ENCODE data around the gene SPTBN4. TPM values are rescaled to one million over a fixed set of nuclear protein-coding genes. Genes with fewer than 3 reads are reported as not detected.

SPTBN4 gene
- total and polyA plus RNA-seq, 2 of the 4 experiments (the other 2 are of a cell fraction), result 0.72 to 0.91 TPM

- Histone ChIP-seq H2BK5ac (ENCODE audit: low read depth, low read length, poor library complexity, severe bottlenecking) (no peak overlapping the region), H3K4me1 (ENCODE audit: control insufficient read depth, insufficient read depth, low read length) (no peaks in the 10 kb centered on the region), H3K14ac (replicated peaks; ENCODE audit: low read depth, low read length) (no peak overlapping the region), H2AK9ac (replicated peaks; ENCODE audit: low read depth, low read length, poor library complexity) (no peak overlapping the region), H2BK15ac (ENCODE audit: low read depth, low read length) (no peak overlapping the region), H3K23ac (ENCODE audit: low read depth, low read length) (no peak overlapping the region), H4K20me1 (ENCODE audit: insufficient read depth, low read length) (no peaks in the 10 kb centered on the region), H3K9me3 (ENCODE audit: control insufficient read depth, insufficient read depth, low read length) (peaks cover 2% of the 10 kb centered on the region; the same call in 1 of the 2 replicates), H3K56ac (ENCODE audit: extremely low read depth, insufficient read depth, low read length) (no peak overlapping the region), H3K4me3 (ENCODE audit: insufficient read depth, low read depth, low read length) (no peak overlapping the region), H4K91ac (ENCODE audit: insufficient read depth, low read depth, low read length) (no peak overlapping the region), H4K8ac (ENCODE audit: low read depth in 2 of 2, low read length in 2 of 2) (no peak overlapping the region), H3K9me1 (ENCODE audit: insufficient read depth, low read length) (no peaks in the 10 kb centered on the region), H4K5ac (ENCODE audit: low read depth, low read length) (no peak overlapping the region), H2AFZ (replicated peaks; ENCODE audit: low read length, poor library complexity) (no peak overlapping the region), H3K79me1 (ENCODE audit: low read depth in 1 of 2, low read length in 2 of 2) (no peaks in the 10 kb centered on the region), H3K4me2 (ENCODE audit: low read depth, low read length) (no peak overlapping the region), H2BK20ac (ENCODE audit: low read depth, low read length) (no peak overlapping the region), H3K27me3 (ENCODE audit: control insufficient read depth, insufficient read depth, low read length) (peaks cover 21% of the 10 kb centered on the region), H3K36me3 (ENCODE audit: control insufficient read depth, insufficient read depth, low read length) (no peaks in the 10 kb centered on the region), H3K9ac (ENCODE audit: low read depth, low read length) (no peak overlapping the region), H3K4ac (ENCODE audit: low read depth, low read length) (no peak overlapping the region), H2AK5ac (ENCODE audit: low read depth, low read length) (no peak overlapping the region), H3K18ac (ENCODE audit: low read depth, low read length) (no peak overlapping the region), H3K27ac (ENCODE audit: insufficient read depth, low read length) (no peak overlapping the region), H2BK120ac (ENCODE audit: low read depth, low read length) (no peak overlapping the region)
- dilution Hi-C loops (cut with HindIII; ENCODE audit: low sequenced_read_pairs, unreplicated experiment) (no loop called here), in situ Hi-C loops (cut with MboI; ENCODE audit: low sequenced_read_pairs) (no loop called here), intact Hi-C loops (cut with micrococcal nuclease) (no loop called here)
- POLR2A ChIA-PET (ENCODE audit: unreplicated experiment), result no interaction called here
- ATAC-seq (ENCODE audit: low read depth), result no peak
- WGBS, 2 experiments (ENCODE audit: extremely low coverage in 2 of 2, insufficient read length in 1 of 2), result 29% methylated on average over 1 of the region's 1 CpG; no CpG with 5 or more reads in 1 of the 2 experiments
- CTCF ChIA-PET, result no interaction called here
- BruUV-seq (replicated peaks), result no TSS peak
- no peak for DNase-seq
- TF ChIP-seq, protein P1, sequence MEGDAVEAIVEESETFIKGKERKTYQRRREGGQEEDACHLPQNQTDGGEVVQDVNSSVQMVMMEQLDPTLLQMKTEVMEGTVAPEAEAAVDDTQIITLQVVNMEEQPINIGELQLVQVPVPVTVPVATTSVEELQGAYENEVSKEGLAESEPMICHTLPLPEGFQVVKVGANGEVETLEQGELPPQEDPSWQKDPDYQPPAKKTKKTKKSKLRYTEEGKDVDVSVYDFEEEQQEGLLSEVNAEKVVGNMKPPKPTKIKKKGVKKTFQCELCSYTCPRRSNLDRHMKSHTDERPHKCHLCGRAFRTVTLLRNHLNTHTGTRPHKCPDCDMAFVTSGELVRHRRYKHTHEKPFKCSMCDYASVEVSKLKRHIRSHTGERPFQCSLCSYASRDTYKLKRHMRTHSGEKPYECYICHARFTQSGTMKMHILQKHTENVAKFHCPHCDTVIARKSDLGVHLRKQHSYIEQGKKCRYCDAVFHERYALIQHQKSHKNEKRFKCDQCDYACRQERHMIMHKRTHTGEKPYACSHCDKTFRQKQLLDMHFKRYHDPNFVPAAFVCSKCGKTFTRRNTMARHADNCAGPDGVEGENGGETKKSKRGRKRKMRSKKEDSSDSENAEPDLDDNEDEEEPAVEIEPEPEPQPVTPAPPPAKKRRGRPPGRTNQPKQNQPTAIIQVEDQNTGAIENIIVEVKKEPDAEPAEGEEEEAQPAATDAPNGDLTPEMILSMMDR (conservative IDR thresholded peaks at IDR 0.05; ENCODE audit: low read depth, low read length), result no peak
- TF ChIP-seq MAFK (IDR thresholded peaks at IDR 0.05; ENCODE audit: low read depth, low read length) (no peak), MXI1 (IDR thresholded peaks at IDR 0.05; ENCODE audit: borderline replicate concordance, low read depth, low read length) (no peak), CHD1 (IDR thresholded peaks at IDR 0.05; ENCODE audit: low read depth, low read length) (no peak), USF2 (IDR thresholded peaks at IDR 0.05; ENCODE audit: low read depth, low read length) (no peak), NFE2L2 (IDR thresholded peaks at IDR 0.05; ENCODE audit: low read depth, low read length) (no peak), RAD21 (IDR thresholded peaks at IDR 0.05; ENCODE audit: low read length) (no peak), SMC3 (IDR thresholded peaks at IDR 0.05; ENCODE audit: low read depth, low read length) (no peak), CEBPB (IDR thresholded peaks at IDR 0.05; ENCODE audit: low read depth, low read length) (no peak), MAZ (IDR thresholded peaks at IDR 0.05; ENCODE audit: borderline replicate concordance, low read depth, low read length) (no peak)
- TF ChIP-seq, protein P2, sequence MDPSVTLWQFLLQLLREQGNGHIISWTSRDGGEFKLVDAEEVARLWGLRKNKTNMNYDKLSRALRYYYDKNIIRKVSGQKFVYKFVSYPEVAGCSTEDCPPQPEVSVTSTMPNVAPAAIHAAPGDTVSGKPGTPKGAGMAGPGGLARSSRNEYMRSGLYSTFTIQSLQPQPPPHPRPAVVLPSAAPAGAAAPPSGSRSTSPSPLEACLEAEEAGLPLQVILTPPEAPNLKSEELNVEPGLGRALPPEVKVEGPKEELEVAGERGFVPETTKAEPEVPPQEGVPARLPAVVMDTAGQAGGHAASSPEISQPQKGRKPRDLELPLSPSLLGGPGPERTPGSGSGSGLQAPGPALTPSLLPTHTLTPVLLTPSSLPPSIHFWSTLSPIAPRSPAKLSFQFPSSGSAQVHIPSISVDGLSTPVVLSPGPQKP (IDR thresholded peaks at IDR 0.05; ENCODE audit: borderline replicate concordance, low read depth, low read length), result no peak
Measured at GRCh38 chr19:40494191-40494838, 27.5 kb downstream of the SPTBN4 start.
